ENCODE data around the gene RGCC. TPM values are rescaled to one million over a fixed set of nuclear protein-coding genes. Genes with fewer than 3 reads are reported as not detected.
A peak's percentile ranks its signal among the peaks of the same experiment; 100 is the strongest.

The RGCC gene
- total RNA-seq, 2 experiments from 2014 or later: 135 to 143 TPM

- intact Hi-C loops (cut with micrococcal nuclease): no loop called here
- CTCF ChIA-PET: interaction anchor here (1.0 to 3.7 kb wide), 3 partner anchors 23 to 134 kb away, joined by 3 to 13 read pairs (median 5); no protein-coding TSS in a partner anchor
- H3K27ac Mint-ChIP-seq: peak overlapping the region; percentile 77
- no peaks in the 10 kb centered on the region for H3K27me3 Mint-ChIP-seq
- POLR2A ChIA-PET: interaction anchor here (0.8 to 3.7 kb wide), 3 partner anchors 24 to 30 kb away, joined by 3 to 23 read pairs (median 3); no protein-coding TSS in a partner anchor
- H3K4me3 Mint-ChIP-seq: no peak overlapping the region
- H3K9me3 Mint-ChIP-seq: peaks cover 10% of the 10 kb centered on the region
- DNase-seq (no peak), ATAC-seq (no peak)
- TF ChIP-seq CTCF (IDR thresholded peaks at IDR 0.05): no peak
- H3K36me3 Mint-ChIP-seq (ENCODE audit: low read depth): peaks cover 8% of the 10 kb centered on the region
- H3K4me1 Mint-ChIP-seq (ENCODE audit: low read depth): peaks cover 66% of the 10 kb centered on the region
These were observed 33.1 kb downstream of the RGCC start for GRCh38 chr13:41490371-41491015.

GRCh38 chr13:41491436-41491835 lies 34.1 kb downstream of the RGCC start:
- DNase-seq (no peak), ATAC-seq (no peak)
- Mint-ChIP-seq H3K4me1 (ENCODE audit: low read depth) (peaks cover 73% of the 10 kb centered on the region), H3K27me3 (no peaks in the 10 kb centered on the region), H3K27ac (peak overlapping the region; percentile 97), H3K36me3 (ENCODE audit: low read depth) (peaks cover 6% of the 10 kb centered on the region), H3K9me3 (peaks cover 5% of the 10 kb centered on the region), H3K4me3 (no peak overlapping the region)
- intact Hi-C loops (cut with micrococcal nuclease): no loop called here
- POLR2A ChIA-PET: interaction anchor here (0.8 to 3.7 kb wide), 3 partner anchors 12 to 32 kb away, joined by 4 to 23 read pairs (median 16); no protein-coding TSS in a partner anchor
- CTCF ChIA-PET: interaction anchor here (0.8 to 9.3 kb wide), 4 partner anchors 20 to 135 kb away, joined by 3 to 66 read pairs (median 8); no protein-coding TSS in a partner anchor
- no peak for TF ChIP-seq CTCF (IDR thresholded peaks at IDR 0.05)

- Mint-ChIP-seq H3K27me3 (no peaks in the 10 kb centered on the region), H3K4me3 (peak overlapping the region; percentile 59), H3K9me3 (peaks cover 2% of the 10 kb centered on the region), H3K4me1 (ENCODE audit: low read depth) (peaks cover 83% of the 10 kb centered on the region), H3K36me3 (ENCODE audit: low read depth) (peaks cover 4% of the 10 kb centered on the region), H3K27ac (peak overlapping the region; percentile 97)
- ATAC-seq: peak; percentile 72
- no peak for TF ChIP-seq CTCF (IDR thresholded peaks at IDR 0.05)
- POLR2A ChIA-PET: interaction anchor here (0.7 to 3.7 kb wide), 7 partner anchors 8 to 33 kb away, joined by 3 to 23 read pairs (median 4); no protein-coding TSS in a partner anchor
- peak; percentile 39 for DNase-seq
- CTCF ChIA-PET: interaction anchor here (0.7 to 9.3 kb wide), 6 partner anchors 10 to 208 kb away, joined by 3 to 66 read pairs (median 5); no protein-coding TSS in a partner anchor
- intact Hi-C loops (cut with micrococcal nuclease): loop anchor here (1.0 kb wide), 1 partner anchor 27 kb away; no protein-coding TSS in a partner anchor
These were observed 35.3 kb downstream of the RGCC start for GRCh38 chr13:41492432-41493260.

GRCh38 chr13:41494202-41494601 lies 36.9 kb downstream of the RGCC start:
- POLR2A ChIA-PET: interaction anchor here (0.8 to 3.7 kb wide), 2 partner anchors 29 to 35 kb away, joined by 3 to 16 read pairs; no protein-coding TSS in a partner anchor
- intact Hi-C loops (cut with micrococcal nuclease): no loop called here
- DNase-seq: no peak
- no peak for TF ChIP-seq CTCF (IDR thresholded peaks at IDR 0.05)
- H3K27me3 Mint-ChIP-seq: no peaks in the 10 kb centered on the region
- peaks cover 2% of the 10 kb centered on the region for H3K9me3 Mint-ChIP-seq
- peak overlapping the region; percentile 74 for H3K27ac Mint-ChIP-seq
- no peak overlapping the region for H3K4me3 Mint-ChIP-seq
- H3K36me3 Mint-ChIP-seq (ENCODE audit: low read depth): peaks cover 4% of the 10 kb centered on the region
- H3K4me1 Mint-ChIP-seq (ENCODE audit: low read depth): peaks cover 83% of the 10 kb centered on the region
- ATAC-seq: no peak
- CTCF ChIA-PET: interaction anchor here (9.3 kb wide), 1 partner anchor 35 kb away, joined by 66 read pairs; no protein-coding TSS in a partner anchor
